Activated B cell treated with CpG ODN at 0.5 μM for 24 hours (primary cell): Measurements from ENCODE around the gene IGF1R. TPM values are rescaled to one million over a fixed set of nuclear protein-coding genes. Genes with fewer than 3 reads are reported as not detected.

Experiments used
- ATAC-seq: fragments of 200-7000 bp; cut with Tn5 transposase; one replicate; pipeline ENCODE4 v1.10.0; 2021; ENCODE audit warnings: low read depth, mild to moderate bottlenecking, moderate library complexity
- CTCF ChIA-PET: fragments of 350-600 bp; sonication (Branson Sonifier 250); formaldehyde crosslinking; loops from one replicate; lab custom pipeline; 2021; ENCODE audit warnings: antibody characterized with exemption; lab: Charles Lee
- POLR2A ChIA-PET: fragments of 350-600 bp; sonication (Branson Sonifier 250); formaldehyde crosslinking; loops from one replicate; lab custom pipeline; 2021; ENCODE audit warnings: antibody characterized with exemption; lab: Charles Lee
- DNase-seq: peaks from one replicate; pipeline ENCODE4 v3.0.0; 2022
- H3K27ac Mint-ChIP-seq: one replicate; pipeline ENCODE4 v1.8.0; 2020; ENCODE audit warnings: mixed read lengths
- H3K27me3 Mint-ChIP-seq: one replicate; pipeline ENCODE4 v1.8.0; 2021; ENCODE audit warnings: mixed read lengths
- H3K36me3 Mint-ChIP-seq: one replicate; pipeline ENCODE4 v1.8.0; 2021; ENCODE audit warnings: low read depth, mixed read lengths
- H3K4me1 Mint-ChIP-seq: one replicate; pipeline ENCODE4 v1.8.0; 2021; ENCODE audit warnings: mixed read lengths
- H3K4me3 Mint-ChIP-seq: one replicate; pipeline ENCODE4 v1.8.0; 2020; ENCODE audit warnings: mild to moderate bottlenecking, mixed read lengths
- H3K9me3 Mint-ChIP-seq: one replicate; pipeline ENCODE4 v1.8.0; 2020; ENCODE audit warnings: mixed read lengths
- CTCF ChIP-seq: fragments of 200-600 bp; IDR thresholded peaks from one replicate; pipeline ENCODE4 v1.8.0; 2022; ENCODE audit warnings: antibody characterized with exemption, mild to moderate bottlenecking
- intact Hi-C: fragments of 100-400 bp; cut with micrococcal nuclease; formaldehyde crosslinking; loops from one replicate; pipeline ENCODE4 v1.15.1; 2024
- total RNA-seq: library from RNA; stranded (reverse); gene quantifications from 2 replicates; pipeline ENCODE4 v1.2.3, GENCODE V29; 2022

IGF1R gene
- total RNA-seq, 1 donor from 2014 or later: 6.7 TPM

- Mint-ChIP-seq H3K4me1 (no peaks in the 10 kb centered on the region), H3K27me3 (no peaks in the 10 kb centered on the region), H3K27ac (no peak overlapping the region), H3K4me3 (no peak overlapping the region), H3K36me3 (peaks cover 6% of the 10 kb centered on the region), H3K9me3 (no peaks in the 10 kb centered on the region)
- ChIA-PET POLR2A (no interaction called here), CTCF (no interaction called here)
- intact Hi-C loops: no loop called here
- no peak for TF ChIP-seq CTCF
- ATAC-seq (no peak), DNase-seq (no peak)
Measured at GRCh38 chr15:98927996-98928395, 279.7 kb downstream of the IGF1R start.

- Mint-ChIP-seq H3K27ac (no peak overlapping the region), H3K36me3 (no peaks in the 10 kb centered on the region), H3K9me3 (no peaks in the 10 kb centered on the region), H3K4me3 (no peak overlapping the region), H3K27me3 (no peaks in the 10 kb centered on the region), H3K4me1 (no peaks in the 10 kb centered on the region)
- CTCF ChIA-PET: no interaction called here
- no peak for DNase-seq
- intact Hi-C loops: no loop called here
- POLR2A ChIA-PET: no interaction called here
- ATAC-seq: no peak
- no peak for TF ChIP-seq CTCF
Measured at GRCh38 chr15:98930576-98930975, 282.2 kb downstream of the IGF1R start.

DNA sequence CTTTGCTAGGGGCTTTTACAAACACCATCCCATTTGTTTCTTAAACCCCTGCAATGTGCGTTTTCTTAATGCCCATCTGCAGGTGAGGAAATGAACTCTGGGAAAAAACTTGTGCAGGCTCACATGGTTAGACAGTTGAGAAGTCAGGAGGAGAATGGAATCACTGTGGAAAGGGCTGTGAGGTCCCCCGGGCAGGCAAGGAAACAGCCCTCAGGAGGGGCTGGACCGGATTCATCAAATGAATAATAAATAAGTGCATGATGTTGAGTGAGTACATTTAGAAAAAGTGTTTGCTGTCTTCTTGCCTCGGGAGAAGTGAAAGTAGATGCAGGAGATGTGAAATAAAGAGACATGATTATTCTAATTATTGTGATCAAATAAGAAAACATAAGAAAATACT, 282.7 kb downstream of the IGF1R start:
- no peaks in the 10 kb centered on the region for H3K9me3 Mint-ChIP-seq
- CTCF ChIA-PET: no interaction called here
- no peak for TF ChIP-seq CTCF
- POLR2A ChIA-PET: no interaction called here
- DNase-seq: no peak
- H3K4me3 Mint-ChIP-seq: no peak overlapping the region
- H3K27me3 Mint-ChIP-seq: no peaks in the 10 kb centered on the region
- H3K4me1 Mint-ChIP-seq: no peaks in the 10 kb centered on the region
- no peak for ATAC-seq
- no peak overlapping the region for H3K27ac Mint-ChIP-seq
- intact Hi-C loops: no loop called here
- H3K36me3 Mint-ChIP-seq: no peaks in the 10 kb centered on the region

DNA sequence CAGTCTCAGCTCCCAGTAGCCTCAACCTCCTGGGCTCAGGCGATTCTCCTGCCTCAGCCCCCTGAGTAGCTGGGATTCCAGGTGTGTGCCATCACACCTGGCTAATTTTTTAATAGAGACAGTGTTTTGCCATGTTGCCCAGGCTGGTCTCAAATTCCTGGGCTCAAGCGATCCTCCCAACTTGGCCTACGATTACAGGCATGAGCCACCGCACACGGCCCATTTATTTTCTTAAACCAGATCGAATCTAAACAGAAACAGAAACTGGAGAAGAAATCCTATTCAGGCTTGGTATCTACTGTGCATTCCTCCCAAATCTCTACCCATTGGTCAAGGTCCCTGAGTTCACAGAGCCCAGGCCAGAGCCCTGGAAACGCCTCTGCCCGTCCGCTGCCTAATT, 285.1 kb downstream of the IGF1R start:
- no peak for ATAC-seq
- Mint-ChIP-seq H3K36me3 (peaks cover 1% of the 10 kb centered on the region), H3K9me3 (no peaks in the 10 kb centered on the region), H3K4me3 (no peak overlapping the region), H3K27me3 (no peaks in the 10 kb centered on the region), H3K4me1 (no peaks in the 10 kb centered on the region), H3K27ac (no peak overlapping the region)
- intact Hi-C loops: no loop called here
- TF ChIP-seq CTCF: no peak
- CTCF ChIA-PET: no interaction called here
- POLR2A ChIA-PET: no interaction called here
- no peak for DNase-seq

- no peak for ATAC-seq
- no peak for TF ChIP-seq CTCF
- CTCF ChIA-PET: no interaction called here
- Mint-ChIP-seq H3K9me3 (no peaks in the 10 kb centered on the region), H3K27ac (no peak overlapping the region), H3K4me3 (no peak overlapping the region), H3K36me3 (peaks cover 6% of the 10 kb centered on the region), H3K4me1 (no peaks in the 10 kb centered on the region), H3K27me3 (no peaks in the 10 kb centered on the region)
- POLR2A ChIA-PET: no interaction called here
- no peak for DNase-seq
- intact Hi-C loops: no loop called here
Measured at GRCh38 chr15:98935736-98936135, 287.4 kb downstream of the IGF1R start.
